PC-9 (cell line): Measurements from ENCODE around the gene MAP4K5.

Source experiments
- EZH2 ChIP-seq: fragments of 200-600 bp; sonication (generic); IDR thresholded peaks from 2 replicates; pipeline ENCODE4 v1.8.0; 2017; ENCODE audit warnings: antibody characterized with exemption, low read depth
- TF ChIP-seq, protein P1 (sequence below): fragments of 200-600 bp; sonication (generic); conservative IDR thresholded peaks from 2 replicates; pipeline ENCODE4 v1.6.1; 2017; ENCODE audit warnings: mixed run types, antibody characterized with exemption, mild to moderate bottlenecking, moderate library complexity

DNA sequence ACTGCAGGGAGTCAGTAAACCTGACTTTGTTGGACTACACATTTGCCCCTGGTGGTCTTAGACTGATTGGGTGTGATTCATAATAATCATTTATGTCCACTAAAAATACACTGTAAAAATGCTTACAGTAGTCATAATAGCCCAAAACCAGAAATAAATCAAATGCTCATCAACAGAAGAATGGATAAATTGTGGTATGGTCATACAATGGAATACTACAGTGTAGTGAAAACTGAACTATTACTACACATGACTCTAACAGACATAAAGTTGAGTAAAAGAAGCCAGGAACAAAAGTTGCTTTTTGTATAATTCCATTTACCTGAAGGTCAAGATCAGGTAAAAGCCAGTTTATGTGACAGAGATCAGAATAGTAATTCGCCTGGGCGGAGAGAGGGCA, 78.5 kb downstream of the MAP4K5 start:
- TF ChIP-seq, protein P1, sequence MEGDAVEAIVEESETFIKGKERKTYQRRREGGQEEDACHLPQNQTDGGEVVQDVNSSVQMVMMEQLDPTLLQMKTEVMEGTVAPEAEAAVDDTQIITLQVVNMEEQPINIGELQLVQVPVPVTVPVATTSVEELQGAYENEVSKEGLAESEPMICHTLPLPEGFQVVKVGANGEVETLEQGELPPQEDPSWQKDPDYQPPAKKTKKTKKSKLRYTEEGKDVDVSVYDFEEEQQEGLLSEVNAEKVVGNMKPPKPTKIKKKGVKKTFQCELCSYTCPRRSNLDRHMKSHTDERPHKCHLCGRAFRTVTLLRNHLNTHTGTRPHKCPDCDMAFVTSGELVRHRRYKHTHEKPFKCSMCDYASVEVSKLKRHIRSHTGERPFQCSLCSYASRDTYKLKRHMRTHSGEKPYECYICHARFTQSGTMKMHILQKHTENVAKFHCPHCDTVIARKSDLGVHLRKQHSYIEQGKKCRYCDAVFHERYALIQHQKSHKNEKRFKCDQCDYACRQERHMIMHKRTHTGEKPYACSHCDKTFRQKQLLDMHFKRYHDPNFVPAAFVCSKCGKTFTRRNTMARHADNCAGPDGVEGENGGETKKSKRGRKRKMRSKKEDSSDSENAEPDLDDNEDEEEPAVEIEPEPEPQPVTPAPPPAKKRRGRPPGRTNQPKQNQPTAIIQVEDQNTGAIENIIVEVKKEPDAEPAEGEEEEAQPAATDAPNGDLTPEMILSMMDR: no peak
- no peak for TF ChIP-seq EZH2
